Astrocyte of the spinal cord (primary cell): ENCODE results near the gene GABBR2.

Source experiments
- DNase-seq: peaks from one replicate; pipeline ENCODE4 v3.0.0; 2011; ENCODE audit warnings: low read depth, low spot score
- H3K4me3 ChIP-seq: 2 replicates; pipeline ENCODE4 v1.5.1; 2011; ENCODE audit warnings: low read depth, mild to moderate bottlenecking, low read length, moderate library complexity
- CTCF ChIP-seq: IDR thresholded peaks from 2 replicates; pipeline ENCODE4 v1.5.1; 2012; ENCODE audit warnings: low read depth, mild to moderate bottlenecking, low read length, inconsistent platforms
- in situ Hi-C: cut with HindIII; loops from 2 replicates; pipeline ENCODE4 v1.10.0; 2017; ENCODE audit warnings: low sequenced_read_pairs

GABBR2 gene

GRCh38 chr9:98536542-98537173 lies 172.1 kb downstream of the GABBR2 start:
- H3K4me3 ChIP-seq = no peak overlapping the region
- in situ Hi-C loops = no loop called here
- no peak for DNase-seq
- no peak for TF ChIP-seq CTCF

- in situ Hi-C loops = no loop called here
- no peak for TF ChIP-seq CTCF
- no peak overlapping the region for H3K4me3 ChIP-seq
- DNase-seq = no peak
These were observed 174.9 kb downstream of the GABBR2 start for GRCh38 chr9:98533866-98534265.

- TF ChIP-seq CTCF = no peak
- no peak overlapping the region for H3K4me3 ChIP-seq
- in situ Hi-C loops = no loop called here
- no peak for DNase-seq
These were observed 175.6 kb downstream of the GABBR2 start for GRCh38 chr9:98533132-98533531.

- H3K4me3 ChIP-seq = no peak overlapping the region
- in situ Hi-C loops = no loop called here
- DNase-seq = no peak
- TF ChIP-seq CTCF = no peak
These were observed 176.2 kb downstream of the GABBR2 start for GRCh38 chr9:98532574-98532973.

GRCh38 chr9:98532147-98532546 lies 176.6 kb downstream of the GABBR2 start:
- no peak for DNase-seq
- no peak for TF ChIP-seq CTCF
- in situ Hi-C loops = no loop called here
- H3K4me3 ChIP-seq = no peak overlapping the region

- DNase-seq = no peak
- H3K4me3 ChIP-seq = no peak overlapping the region
- TF ChIP-seq CTCF = no peak
- in situ Hi-C loops = no loop called here
These were observed 177.8 kb downstream of the GABBR2 start for GRCh38 chr9:98530806-98531386.
